Measurements from ENCODE around the gene SFMBT1.

- TF ChIP-seq POLR2A (IDR thresholded peaks at IDR 0.05) (no peak), POLR2AphosphoS5 (IDR thresholded peaks at IDR 0.05) (no peak), CTCF (IDR thresholded peaks at IDR 0.05) (no peak), EP300 (IDR thresholded peaks at IDR 0.05) (no peak)
Observed at GRCh38 chr3:53051929-53052328, 6.1 kb upstream of the SFMBT1 start.
